DMS53 treated with DMSO at 0.1 percent for 48 hours (cell line): ENCODE results near the gene MAST4.
"Not testable (repeated sequence)": the region's sequence is repeated elsewhere in the genome, so short reads cannot be mapped to it uniquely, and the experiment has no call there.

Source experiments
- DNase-seq: peaks from one replicate; lab custom pipeline; 2025; ENCODE audit not compliant: unreplicated experiment; lab: John Stamatoyannopoulos, UW

MAST4 gene

DNA sequence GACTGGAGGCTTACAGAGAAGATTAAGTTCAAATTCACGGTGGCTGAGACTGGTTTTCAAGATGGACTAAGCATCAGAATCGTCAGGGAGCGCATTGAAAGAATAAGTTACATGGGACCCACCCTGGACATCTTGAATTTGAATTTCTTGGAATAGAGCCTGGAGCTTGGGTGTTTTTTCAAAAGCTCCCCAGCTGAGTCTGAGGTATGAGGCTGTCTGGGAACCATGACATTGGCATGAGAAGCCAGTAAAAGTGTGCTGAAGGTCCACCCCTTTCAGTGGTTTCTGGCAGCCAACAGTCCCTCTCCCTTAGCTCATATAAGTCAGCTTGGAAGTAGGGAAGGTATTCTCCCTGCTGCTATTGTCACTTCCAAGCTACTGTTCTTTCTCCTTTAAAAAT lies 97.8 kb downstream of the MAST4 start:
- DNase-seq: no peak

DNA sequence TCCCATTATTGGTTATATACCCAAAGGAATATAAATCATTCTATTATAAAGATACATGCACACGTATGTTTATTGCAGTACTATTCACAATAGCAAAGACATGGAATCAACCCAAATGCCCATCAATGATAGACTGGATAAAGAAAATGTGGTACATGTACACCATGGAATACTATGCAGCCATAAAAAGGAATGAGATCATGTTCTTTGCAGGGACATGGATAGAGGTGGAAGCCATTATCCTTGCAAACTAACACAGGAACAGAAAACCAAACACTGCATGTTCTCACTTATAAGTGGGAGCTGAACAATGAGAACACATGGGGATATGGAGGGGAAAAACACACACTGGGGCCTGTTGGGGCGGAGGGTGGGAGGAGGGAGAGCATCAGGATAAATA lies 99.6 kb downstream of the MAST4 start:
- DNase-seq: not testable (repeated sequence)

DNA sequence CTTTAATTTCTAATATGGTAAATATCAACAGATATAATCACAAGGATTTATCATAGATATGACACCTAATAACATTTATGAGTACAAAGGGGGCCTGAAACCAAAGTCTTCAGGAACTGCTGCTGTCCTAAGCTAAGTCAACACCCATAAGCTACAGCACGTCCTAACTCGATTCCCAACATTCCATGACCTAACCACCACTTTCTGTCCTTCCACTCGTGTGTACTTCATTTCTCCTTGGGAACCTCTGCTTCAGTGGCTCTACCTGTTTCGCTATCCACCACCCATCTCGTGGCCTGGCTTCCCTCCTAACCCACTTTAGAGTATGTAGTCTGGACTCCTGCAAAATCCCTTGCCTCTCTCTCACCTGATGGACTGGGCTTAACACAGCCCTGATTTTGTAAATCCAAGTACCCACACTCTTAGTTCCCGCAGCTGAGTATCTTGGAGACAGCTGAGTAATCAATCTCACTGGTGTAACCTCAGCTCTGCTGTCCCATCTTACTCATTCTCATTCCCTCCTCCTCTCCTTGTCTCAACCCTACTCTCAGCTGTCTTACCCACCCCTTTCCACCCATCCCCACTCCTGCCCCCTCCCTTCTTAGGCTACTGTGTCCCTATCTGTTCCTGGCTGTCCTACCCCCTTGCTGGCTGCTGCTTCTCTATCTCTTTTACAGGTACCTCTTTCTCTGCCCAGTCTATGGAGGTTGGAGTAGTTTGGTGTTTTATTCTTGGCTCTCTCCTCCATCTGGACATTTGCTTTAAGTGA lies 101.8 kb downstream of the MAST4 start:
- DNase-seq: no peak

DNA sequence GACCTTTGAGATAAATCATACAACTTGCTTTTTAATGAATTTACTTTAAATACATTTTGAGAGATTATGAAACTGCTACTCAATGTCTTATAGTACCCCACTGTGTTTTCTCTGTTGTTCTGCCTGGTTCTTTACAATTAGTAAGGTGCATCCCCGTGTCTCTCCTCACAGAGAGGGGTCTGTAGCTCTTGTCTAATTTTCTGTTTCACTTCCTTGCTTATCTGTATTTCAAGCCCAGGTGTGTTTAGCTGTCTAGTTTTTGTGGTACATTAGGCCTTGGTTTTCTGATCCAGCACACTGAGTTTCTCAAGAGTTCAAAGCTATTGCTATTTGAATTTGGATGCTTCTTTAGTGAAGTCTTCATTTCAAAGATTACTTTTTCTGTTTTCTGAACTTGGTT lies 105.1 kb downstream of the MAST4 start:
- DNase-seq: no peak

DNA sequence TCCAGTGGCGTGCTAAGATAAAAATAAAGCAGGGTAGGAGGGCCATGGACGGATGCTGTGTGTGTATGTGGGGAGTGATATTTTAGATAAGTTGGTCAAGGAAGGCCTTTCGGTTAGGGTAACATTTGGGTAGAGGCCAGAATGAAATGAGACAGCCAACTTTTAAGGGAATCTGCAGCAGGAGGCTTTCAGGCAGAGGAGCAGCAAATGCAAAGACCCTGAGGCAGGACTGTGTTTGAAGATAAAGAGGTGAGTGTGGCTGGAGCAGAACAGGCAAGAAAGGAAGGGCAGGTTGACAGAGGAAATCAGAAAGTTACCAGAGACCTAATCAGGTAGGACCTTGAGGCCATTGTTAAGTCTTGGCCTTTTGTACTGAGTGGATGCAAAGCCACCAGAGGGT lies 106.2 kb downstream of the MAST4 start:
- no peak for DNase-seq

DNA sequence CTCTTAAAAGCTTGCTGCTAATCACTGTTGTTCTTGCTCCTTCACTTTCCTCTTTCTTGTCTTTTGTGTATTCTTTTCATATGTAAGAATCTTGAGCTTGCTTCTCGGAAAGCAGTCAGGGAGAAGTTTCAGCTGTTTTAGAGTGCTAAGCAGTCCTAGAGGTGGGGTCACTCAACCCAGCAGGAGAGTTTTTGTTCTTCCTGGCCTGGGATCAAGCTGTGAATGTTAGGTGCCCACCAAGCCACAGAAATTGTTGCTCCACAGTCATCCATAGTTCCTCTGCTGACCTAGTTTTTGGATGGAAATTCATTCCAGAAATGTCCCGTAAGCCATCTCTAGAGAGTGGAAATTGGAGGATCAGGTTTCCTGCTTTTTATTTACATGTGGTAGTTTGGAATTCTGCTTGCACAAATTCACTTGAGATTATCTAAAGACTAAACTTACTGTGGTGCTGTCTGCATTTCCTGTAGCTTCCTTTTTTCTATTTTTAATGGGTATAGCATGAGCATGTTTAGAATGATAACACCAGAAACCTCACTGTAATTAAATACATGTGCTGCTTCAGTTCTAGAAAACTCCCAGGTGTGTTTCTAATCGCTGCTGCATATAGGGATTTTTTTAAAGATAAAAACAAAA lies 108.7 kb downstream of the MAST4 start:
- DNase-seq: no peak

DNA sequence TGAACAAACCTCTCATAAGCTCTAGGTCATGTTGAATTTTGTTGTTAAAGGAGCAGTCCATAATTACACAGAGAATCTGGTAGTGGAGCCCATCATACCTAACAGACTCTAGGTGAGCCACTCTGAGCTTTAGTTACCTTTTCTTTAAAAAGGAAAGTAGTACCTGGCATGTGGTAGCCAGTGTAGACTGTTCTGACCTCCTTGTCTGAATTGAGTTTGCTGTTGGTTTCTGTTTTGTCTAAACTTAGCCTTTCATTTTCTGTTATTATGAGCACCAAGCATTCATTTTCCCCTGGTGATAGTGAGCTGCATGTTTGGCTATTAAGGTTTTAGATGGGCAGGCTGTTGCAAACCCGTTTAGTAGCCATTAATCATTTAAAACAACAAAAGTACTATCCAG lies 112.2 kb downstream of the MAST4 start:
- no peak for DNase-seq

DNA sequence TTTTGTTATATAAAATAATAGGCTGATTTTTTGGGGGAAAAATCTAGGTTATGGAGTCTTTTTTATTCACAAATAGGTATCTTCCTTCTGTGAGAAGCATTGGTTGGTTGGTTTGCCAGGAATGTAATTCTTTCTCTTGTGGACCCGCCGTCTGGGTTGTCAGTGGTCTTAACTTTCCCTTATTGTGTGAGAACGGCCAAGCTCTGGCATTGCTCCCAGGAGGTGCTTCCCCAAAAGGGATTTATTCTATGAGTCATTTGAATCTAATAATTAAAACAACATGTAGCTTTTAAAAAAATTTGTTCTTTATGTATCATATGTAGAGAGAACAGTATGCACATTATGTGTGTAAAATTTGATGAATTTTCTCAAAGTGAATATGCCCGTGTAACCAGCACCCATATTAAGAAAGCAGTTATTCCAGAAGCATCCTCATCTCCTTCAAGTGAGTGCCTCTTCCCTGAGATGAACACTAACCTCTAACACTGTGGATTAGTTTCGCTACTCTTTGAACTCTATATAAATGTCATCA lies 114.4 kb downstream of the MAST4 start:
- DNase-seq: no peak

DNA sequence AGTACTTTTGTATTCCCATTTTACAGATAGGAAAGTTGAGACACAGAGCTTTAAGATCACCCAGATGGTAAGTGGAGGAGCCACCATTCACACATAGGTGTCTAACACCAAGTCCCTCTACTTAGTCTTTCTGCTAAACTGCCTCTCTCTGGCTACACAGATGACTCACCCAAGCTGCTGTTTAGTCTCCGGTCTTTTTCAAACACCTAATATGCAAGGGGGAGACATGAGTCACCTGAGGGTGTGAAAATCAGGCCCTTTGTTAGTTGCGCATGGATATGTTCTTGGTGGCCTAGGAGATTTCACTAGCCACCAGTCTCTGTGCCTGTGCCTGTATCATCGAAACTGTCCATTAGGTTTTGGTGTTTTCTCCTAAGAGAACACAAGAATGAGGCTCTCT lies 117.8 kb downstream of the MAST4 start:
- peak; percentile 89 for DNase-seq

DNA sequence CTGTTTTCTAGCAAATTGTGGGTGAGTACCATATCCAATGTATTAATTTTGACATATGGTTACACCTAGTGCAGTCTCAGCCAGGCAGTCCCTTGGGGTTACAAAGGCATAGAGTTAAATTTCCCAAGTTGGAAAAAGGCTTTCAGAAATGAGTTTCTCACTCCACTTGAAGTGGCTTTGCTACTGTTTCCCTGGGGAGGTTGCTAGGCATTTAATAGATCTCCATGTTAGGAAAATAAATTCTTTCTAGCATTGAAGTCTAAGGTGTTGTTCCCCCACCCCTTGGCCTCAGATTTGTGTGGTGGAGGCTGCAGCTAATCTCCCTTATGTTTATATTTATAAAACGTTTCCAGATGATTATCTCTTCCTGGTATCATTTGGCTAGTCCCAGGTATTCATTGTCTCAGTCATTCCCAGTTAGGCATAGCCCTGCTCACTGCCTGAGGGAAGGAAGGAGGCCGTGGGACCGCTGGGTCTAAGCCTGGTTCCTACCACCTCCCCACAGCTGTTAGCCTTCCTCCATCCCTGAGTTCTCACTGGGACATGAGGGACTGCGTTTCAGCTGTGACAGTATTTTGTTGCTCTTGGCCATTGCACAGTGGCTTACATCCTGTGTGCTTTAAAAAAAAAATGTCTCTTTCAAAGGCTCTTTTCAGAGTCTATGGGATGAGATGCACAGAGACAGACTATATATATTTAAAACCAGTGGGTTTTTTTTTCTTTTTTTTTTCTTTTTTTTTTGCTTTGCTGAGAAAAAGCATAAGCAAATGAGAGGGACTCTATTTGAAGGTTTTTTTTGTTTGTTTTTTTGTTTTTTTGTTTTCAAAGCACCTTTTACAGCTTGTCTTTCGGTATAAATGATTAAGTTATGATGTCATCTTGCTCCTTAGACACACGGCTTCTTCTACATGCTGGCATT lies 121.5 kb downstream of the MAST4 start:
- DNase-seq: peak; percentile 30

DNA sequence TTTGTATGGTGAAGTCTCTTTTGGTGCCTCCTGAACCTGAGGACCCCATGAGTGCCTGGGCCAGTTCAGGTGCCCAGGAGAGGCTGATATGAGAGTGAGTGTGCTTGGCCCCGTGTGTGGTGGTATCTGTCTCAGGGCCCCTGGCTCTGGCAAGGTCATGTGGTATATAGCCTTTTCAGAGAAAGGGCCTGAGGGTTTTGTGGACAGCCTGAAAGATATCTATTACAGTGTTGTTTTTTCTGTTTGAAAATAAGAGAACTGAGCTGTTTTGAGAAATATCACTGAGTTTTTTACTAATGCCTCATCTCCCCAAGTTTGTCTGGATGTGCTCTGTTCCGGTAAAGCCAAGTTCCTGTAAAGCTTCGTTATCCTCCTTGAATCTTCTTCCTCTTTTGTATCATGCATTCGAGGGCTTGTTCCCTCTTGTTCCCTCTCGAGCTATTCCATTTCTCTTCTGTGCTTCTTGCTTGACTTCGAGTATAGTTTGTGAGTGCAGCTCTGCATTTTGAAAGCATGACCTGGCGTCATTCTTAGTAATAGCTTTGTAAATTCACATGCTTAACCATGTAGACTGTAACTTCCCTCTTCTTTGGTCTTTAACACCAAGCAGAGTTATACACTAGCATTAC lies 122.3 kb downstream of the MAST4 start:
- no peak for DNase-seq

DNA sequence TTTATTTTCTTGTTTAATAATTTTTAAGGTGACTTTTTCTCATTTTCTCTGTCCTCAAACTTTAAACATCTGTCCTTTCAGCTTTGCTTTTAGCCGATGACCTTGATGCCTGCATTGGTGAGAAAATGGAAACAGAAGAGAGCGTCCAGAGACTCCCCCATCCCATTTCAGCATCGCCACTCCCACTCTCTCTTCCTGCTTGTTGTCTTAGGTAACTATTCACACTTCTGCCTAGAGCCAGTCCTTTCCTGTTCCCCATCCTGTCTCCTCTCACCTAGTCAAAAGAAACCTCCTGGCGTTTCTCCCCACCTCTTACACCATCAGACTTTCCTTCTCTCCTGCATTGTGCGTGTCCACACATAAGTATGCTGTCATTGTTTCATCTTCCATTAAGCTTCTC lies 124.6 kb downstream of the MAST4 start:
- DNase-seq: no peak

DNA sequence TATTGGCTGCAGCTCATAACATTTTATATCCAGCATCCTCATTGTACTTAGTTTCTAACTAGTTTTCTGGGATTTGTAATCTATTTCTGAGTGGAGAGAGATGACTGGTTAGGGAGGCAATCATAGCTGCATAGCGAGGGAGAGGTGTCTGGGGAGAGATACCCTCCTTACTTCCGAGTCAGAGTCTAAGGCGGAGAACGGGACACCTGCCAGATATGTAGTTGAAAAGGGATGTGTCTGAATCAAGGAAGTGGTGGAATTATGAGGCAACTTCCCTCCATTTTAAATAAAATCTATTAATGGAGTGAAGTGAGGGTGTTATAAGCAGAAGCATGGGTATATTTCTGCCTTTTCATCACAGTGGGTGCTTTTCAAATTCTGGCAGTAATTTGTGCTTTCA lies 126.5 kb downstream of the MAST4 start:
- no peak for DNase-seq

DNA sequence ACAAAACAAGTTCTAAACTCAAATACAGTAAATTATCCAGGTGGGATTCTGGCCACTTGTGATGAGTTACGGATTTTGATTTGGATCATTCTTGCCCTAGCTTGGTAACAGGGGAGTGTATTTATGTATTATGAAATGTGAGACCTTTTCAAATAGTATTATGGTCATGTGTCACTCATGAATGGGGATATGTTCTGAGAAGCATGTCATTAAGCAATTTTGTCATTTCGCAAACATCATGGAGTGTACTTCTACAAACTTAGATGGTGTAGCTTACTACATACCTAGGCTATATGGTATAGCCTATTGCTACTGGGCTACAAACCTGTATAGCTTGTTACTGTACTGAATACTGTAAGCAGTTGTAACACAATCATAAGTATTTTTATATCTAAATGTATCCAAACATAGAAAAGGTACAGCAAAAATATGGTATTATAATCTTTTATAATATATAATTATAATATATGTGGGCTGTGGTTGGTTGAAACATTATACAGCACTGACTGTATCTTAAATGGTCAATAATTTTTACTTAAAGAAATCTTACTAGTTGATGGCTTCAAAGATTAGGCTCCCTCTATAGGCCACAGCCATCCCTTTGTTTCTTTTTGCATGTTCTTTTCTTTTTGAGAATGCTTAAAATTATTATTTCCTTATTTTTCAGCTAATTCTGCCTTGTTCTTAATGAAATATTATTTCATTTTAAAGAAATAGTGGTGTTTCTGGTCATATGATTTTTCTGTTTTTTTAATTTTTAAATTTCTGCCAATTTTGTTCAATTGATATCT lies 128.4 kb downstream of the MAST4 start:
- no peak for DNase-seq

DNA sequence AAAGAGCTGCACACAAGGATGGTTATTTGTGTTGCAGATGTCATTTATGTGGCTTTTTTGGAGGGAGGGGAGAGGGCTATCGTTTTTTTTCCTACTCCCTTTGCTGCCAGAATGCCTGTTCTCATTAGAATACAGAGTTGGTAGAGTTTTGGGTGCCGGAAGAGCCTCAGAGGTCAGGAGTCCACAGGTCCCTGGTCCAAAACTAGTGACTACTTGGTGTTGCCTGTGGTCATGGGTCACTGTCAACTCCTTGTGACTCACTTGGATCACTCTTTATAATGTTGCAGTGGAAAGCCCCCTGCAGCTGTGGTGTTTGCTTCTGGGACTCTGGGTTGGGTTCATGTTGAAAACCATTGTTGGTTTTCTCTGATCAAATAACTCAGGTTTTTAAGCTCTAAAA lies 131.4 kb downstream of the MAST4 start:
- DNase-seq: no peak

DNA sequence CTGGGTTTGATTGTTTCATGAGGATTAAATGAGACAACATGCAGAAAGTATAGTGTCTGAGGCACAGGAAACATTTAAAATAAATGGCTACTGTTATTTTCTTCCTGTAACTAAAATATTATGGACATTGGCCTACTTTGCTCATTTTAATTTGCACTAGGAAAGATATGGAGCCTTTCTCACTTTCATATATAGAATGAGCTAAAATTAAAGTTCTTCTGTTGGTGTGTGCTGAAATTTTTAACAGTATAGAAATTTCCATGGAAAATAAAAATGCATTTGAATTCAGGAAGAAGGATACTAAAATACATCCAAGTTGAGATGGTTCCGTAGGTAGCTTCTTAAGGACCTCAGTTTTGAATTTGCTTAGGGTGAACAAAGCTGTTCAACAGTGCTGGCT lies 131.9 kb downstream of the MAST4 start:
- no peak for DNase-seq

DNA sequence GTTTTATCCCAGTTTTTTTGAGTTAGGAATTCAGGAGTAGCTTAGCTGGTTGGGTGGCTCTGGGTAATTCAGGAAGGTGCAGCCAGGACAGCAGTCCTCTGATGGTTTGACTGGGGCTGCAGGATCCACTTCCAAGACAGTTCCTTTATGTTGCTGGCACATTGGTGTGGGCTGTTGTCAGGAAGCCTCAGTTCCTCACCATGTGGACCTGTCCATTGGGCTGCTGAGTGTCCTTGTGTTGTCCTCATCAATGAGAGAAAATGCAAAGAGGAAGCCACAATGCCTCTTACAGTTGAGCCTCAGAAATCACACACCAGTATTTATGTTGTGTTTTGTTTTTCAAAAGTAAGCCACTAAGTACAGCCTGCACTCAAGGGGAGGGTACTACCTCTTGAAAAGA lies 140.9 kb downstream of the MAST4 start:
- no peak for DNase-seq

DNA sequence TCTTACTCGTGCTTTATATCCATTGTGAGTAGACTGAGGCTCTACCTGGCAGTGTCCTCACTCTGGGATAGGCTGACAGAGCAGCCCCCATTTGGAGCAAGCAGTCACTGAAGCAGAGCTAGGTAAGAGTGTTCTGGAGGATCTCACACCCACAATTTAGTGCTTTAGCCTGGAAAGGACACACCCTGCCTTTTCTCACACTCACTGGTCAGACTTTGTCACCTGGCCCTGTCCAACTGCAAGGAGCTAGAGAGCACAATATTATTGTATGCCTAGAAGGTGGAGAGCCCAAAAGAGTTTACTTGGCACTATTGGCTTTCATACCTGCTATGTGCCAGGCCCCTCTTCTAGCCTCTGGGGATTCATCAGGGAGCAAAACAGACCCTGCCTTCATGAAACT lies 141.9 kb downstream of the MAST4 start:
- no peak for DNase-seq

DNA sequence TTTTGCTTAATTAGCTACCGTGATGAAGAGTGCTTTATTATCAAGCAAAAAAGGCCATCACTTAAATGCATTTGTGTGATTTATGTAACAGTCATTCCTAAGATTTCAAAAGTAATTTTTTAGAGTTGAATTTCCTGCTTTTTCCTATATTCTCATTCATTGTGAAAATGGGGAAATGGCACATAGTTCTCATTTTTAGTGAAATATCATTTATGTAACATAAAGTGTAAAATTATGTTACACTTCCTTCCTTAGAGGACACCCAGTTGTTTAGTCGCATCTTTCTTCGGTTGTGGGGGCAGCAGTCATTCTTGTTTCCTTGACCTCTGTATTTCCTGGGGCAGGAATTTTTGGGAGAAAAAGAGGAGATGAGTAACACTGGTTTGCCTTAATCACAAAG lies 142.8 kb downstream of the MAST4 start:
- no peak for DNase-seq

DNA sequence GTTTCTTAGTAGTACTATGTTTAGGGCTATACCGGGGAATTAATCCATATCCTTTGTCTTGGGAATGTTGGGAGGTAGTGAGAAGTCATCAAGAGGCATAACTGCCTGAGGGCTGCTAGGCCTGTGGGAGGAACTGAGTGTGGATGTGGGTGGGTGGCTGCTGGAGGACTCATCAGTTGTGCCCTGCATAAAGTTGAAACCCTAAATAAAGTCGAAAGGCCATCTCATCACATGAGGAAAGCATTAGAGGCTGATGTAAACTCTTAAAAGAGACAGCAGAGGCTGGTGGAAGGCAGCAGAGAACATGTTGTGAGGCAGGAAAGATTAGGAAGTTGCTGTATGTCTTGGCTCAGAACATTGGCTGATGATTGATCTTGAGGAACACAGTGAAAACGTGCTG lies 143.8 kb downstream of the MAST4 start:
- DNase-seq: no peak
